Stomach smooth muscle (tissue), 2 donors: Measurements from ENCODE around the gene OR9A4.
"Not testable (repeated sequence)": the region's sequence is repeated elsewhere in the genome, so short reads cannot be mapped to it uniquely, and the experiment has no call there.

Experiments
- H3K27ac ChIP-seq: one replicate; pipeline ENCODE4 v1.7.0; 2013; ENCODE audit warnings: mild to moderate bottlenecking, low read length, inconsistent platforms
- H3K27me3 ChIP-seq, 2 donors: one replicate each; pipeline ENCODE4 v1.7.0; 2013; ENCODE audit warnings: low read length in 2 of 2; ENCODE audit not compliant: insufficient read depth in 2 of 2, control insufficient read depth in 1 of 2
- H3K36me3 ChIP-seq, 2 donors: one replicate each; pipeline ENCODE4 v1.7.0; 2013; ENCODE audit warnings: low read length in 2 of 2; ENCODE audit not compliant: control insufficient read depth in 2 of 2, insufficient read depth in 2 of 2
- H3K4me1 ChIP-seq: one replicate; pipeline ENCODE4 v1.7.0; 2013; ENCODE audit warnings: low read length; ENCODE audit not compliant: control insufficient read depth, insufficient read depth
- H3K4me3 ChIP-seq, 2 donors: one replicate each; pipeline ENCODE4 v1.7.0; 2013; ENCODE audit warnings: low read length in 2 of 2
- H3K9ac ChIP-seq, 2 donors: one replicate each; pipeline ENCODE4 v1.7.0; 2013; ENCODE audit warnings: low read length in 2 of 2, mild to moderate bottlenecking in 1 of 2
- H3K9me3 ChIP-seq, 2 donors: one replicate each; pipeline ENCODE4 v1.7.0; 2013; ENCODE audit warnings: low read length in 2 of 2; ENCODE audit not compliant: control insufficient read depth in 2 of 2
- donor health status: healthy.
- donor health status: Pancreatic carcinoma.

The OR9A4 gene

DNA sequence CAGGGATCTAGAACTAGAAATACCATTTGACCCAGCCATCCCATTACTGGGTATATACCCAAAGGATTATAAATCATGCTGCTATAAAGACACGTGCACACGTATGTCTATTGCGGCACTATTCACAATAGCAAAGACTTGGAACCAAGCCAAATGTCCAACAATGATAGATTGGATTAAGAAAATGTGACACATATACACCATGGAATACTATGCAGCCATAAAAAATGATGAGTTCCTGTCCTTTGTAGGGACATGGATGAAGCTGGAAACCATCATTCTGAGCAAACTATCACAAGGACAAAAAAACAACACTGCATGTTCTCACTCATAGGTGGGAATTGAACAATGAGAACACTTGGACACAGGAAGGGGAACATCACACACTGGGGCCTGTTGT, 16.8 kb upstream of the OR9A4 start:
- H3K36me3 ChIP-seq, result not testable (repeated sequence)

GRCh38 chr7:141906285-141906684, 9.9 kb upstream of the OR9A4 start:
- no peaks in the 10 kb centered on the region for H3K4me1 ChIP-seq
- no peak overlapping the region for H3K27ac ChIP-seq
- H3K9me3 ChIP-seq, result peaks cover 0 to 2% of the 10 kb centered on the region in 2 donors
- no peak overlapping the region for H3K4me3 ChIP-seq
- no peaks in the 10 kb centered on the region for H3K27me3 ChIP-seq
- H3K36me3 ChIP-seq, result no peaks in the 10 kb centered on the region
- H3K9ac ChIP-seq, result no peak overlapping the region

More for the DNA sequence above, 16.8 kb upstream of the OR9A4 start:
- not testable (repeated sequence) for H3K9me3 ChIP-seq, H3K27me3 ChIP-seq, H3K27ac ChIP-seq, H3K9ac ChIP-seq, H3K4me3 ChIP-seq, H3K4me1 ChIP-seq

GRCh38 chr7:141911391-141911790, 4.8 kb upstream of the OR9A4 start:
- no peak overlapping the region for H3K4me3 ChIP-seq
- H3K9ac ChIP-seq, result no peak overlapping the region
- no peaks in the 10 kb centered on the region for H3K36me3 ChIP-seq
- peaks cover 0 to 2% of the 10 kb centered on the region in 2 donors for H3K9me3 ChIP-seq
- no peaks in the 10 kb centered on the region for H3K4me1 ChIP-seq
- H3K27me3 ChIP-seq, result no peaks in the 10 kb centered on the region
- H3K27ac ChIP-seq, result no peak overlapping the region

GRCh38 chr7:141915565-141915964, 634 bp upstream of the OR9A4 start:
- Histone ChIP-seq H3K4me3 (no peak overlapping the region), H3K36me3 (no peaks in the 10 kb centered on the region), H3K9ac (no peak overlapping the region), H3K27ac (no peak overlapping the region), H3K4me1 (no peaks in the 10 kb centered on the region), H3K27me3 (no peaks in the 10 kb centered on the region), H3K9me3 (no peaks in the 10 kb centered on the region)

DNA sequence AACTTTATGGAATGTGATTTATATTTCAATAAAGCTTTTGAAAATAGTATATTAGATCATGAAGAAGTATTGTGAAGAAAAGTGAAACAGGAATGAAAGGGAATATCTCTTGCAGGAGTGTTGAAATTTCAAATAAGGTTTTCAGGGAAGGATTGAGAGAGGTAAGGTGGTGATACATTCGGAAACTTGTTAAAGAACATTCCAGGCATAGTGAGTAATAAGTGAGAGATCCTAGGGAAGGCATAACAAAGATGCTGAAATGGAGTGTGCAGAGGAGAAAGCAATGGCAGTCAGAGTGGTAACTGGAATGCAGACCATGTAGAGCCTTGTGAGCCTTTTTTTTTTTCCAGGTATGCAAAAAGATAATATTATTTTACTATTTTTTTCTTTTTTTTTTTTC, 4.1 kb downstream of the OR9A4 start:
- Histone ChIP-seq H3K4me3 (no peak overlapping the region), H3K9ac (no peak overlapping the region), H3K27ac (no peak overlapping the region)

DNA sequence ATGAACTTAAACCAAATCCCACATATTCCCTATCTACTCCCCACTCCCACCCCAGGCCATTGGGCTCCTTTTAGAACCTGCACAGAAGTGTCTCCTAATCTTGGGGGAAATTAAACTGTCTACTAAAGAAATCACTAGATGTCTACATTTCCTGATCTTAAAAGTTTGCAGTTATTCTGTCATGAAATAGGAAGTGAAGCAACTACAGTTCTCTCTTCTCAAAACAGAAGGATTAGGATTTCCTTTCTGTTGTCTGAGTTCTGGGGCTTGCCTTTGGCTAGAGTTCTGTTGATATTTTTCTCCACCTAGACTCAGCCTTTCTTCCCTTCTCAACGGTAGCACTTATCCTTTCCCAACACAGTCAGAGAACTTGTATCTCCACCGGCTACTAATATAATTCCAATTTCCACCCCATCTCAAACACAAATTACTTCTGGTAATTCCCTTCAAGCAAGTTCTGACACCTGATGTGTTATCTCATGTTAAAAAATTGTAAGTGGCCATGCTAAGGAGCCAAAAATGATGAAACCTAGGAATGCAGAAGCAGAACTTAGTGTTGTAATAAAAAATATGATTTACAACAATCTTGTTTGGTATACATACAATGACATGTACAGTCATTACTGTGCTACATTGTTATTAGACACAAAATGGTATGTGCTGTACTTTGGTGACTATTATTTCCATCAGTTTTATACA, 12.1 kb downstream of the OR9A4 start:
- Histone ChIP-seq H3K27me3 (no peaks in the 10 kb centered on the region), H3K9me3 (peaks cover 0 to 4% of the 10 kb centered on the region in 2 donors), H3K9ac (no peak overlapping the region), H3K36me3 (no peaks in the 10 kb centered on the region), H3K4me3 (no peak overlapping the region), H3K27ac (no peak overlapping the region), H3K4me1 (no peaks in the 10 kb centered on the region)

More for the DNA sequence above, 4.1 kb downstream of the OR9A4 start:
- H3K4me1 ChIP-seq, result no peaks in the 10 kb centered on the region
- H3K27me3 ChIP-seq, result no peaks in the 10 kb centered on the region
- H3K9me3 ChIP-seq, result no peaks in the 10 kb centered on the region
- H3K36me3 ChIP-seq, result no peaks in the 10 kb centered on the region

GRCh38 chr7:141928845-141929195, 12.6 kb downstream of the OR9A4 start:
- peaks cover 0 to 5% of the 10 kb centered on the region in 2 donors for H3K9me3 ChIP-seq
- no peak overlapping the region for H3K27ac ChIP-seq
- no peak overlapping the region for H3K9ac ChIP-seq
- H3K4me3 ChIP-seq, result no peak overlapping the region
- no peaks in the 10 kb centered on the region for H3K27me3 ChIP-seq
- no peaks in the 10 kb centered on the region for H3K36me3 ChIP-seq
- H3K4me1 ChIP-seq, result no peaks in the 10 kb centered on the region

GRCh38 chr7:141930211-141930610, 14.0 kb downstream of the OR9A4 start:
- Histone ChIP-seq H3K4me1 (no peaks in the 10 kb centered on the region), H3K36me3 (no peaks in the 10 kb centered on the region), H3K9me3 (peaks cover 0 to 7% of the 10 kb centered on the region in 2 donors), H3K27ac (no peak overlapping the region), H3K9ac (no peak overlapping the region), H3K27me3 (no peaks in the 10 kb centered on the region), H3K4me3 (no peak overlapping the region)

- Histone ChIP-seq H3K27me3 (no peaks in the 10 kb centered on the region), H3K27ac (no peak overlapping the region), H3K9me3 (peaks cover 0 to 9% of the 10 kb centered on the region in 2 donors), H3K36me3 (no peaks in the 10 kb centered on the region), H3K4me3 (no peak overlapping the region), H3K4me1 (no peaks in the 10 kb centered on the region), H3K9ac (no peak overlapping the region)
Observed at GRCh38 chr7:141941075-141941474, 24.9 kb downstream of the OR9A4 start.

DNA sequence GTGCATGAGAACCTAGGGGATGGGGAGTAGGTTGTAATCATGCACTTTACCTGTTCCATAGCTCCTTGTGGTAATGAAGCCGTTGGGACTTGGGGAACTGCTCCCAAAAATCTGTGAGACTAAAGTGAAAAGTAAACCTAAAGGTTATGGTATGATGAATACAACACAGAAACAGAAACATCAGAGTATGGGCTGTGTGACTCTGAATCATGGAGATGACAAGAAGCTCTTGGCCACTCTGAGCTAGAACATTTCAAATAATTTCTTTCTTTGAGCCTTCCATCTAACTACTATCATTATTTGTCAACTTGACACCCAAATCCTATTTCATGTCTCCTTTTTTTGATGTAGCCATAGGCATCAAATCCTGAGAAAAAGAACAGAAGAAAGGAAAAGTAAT, 27.6 kb downstream of the OR9A4 start:
- H3K27me3 ChIP-seq, result no peaks in the 10 kb centered on the region
- no peak overlapping the region for H3K9ac ChIP-seq
- no peaks in the 10 kb centered on the region for H3K4me1 ChIP-seq
- no peak overlapping the region for H3K27ac ChIP-seq
- no peaks in the 10 kb centered on the region for H3K36me3 ChIP-seq
- no peaks in the 10 kb centered on the region for H3K9me3 ChIP-seq
- no peak overlapping the region for H3K4me3 ChIP-seq

DNA sequence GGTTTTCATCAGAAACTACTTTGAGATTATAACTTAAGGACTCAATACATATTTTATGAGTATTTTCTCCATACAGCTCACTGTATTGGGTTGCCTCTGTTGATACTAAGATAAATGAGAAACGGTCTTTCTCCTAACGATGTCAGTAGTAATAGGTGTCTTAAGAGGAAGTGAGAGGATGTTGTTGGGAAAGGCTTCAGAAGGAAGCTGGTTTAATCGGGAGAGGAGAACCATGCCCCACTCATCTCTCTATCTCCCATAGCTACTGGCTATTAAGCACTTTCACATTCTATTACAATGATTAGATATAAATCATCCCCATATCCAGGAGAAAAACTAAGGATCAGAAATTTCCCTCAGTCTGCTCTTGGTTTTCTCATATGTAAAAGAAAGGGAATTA, 28.6 kb downstream of the OR9A4 start:
- Histone ChIP-seq H3K27ac (no peak overlapping the region), H3K27me3 (no peaks in the 10 kb centered on the region), H3K9ac (no peak overlapping the region), H3K9me3 (peaks cover 0 to 4% of the 10 kb centered on the region in 2 donors), H3K4me3 (no peak overlapping the region), H3K36me3 (no peaks in the 10 kb centered on the region), H3K4me1 (no peaks in the 10 kb centered on the region)
